Smooth muscle cell (in vitro differentiated cells): Measurements from ENCODE around the gene ATP11C. TPM values are rescaled to one million over a fixed set of nuclear protein-coding genes. Genes with fewer than 3 reads are reported as not detected.
A peak's percentile ranks its signal among the peaks of the same experiment; 100 is the strongest.

Experiments used
- DNase-seq: peaks from one replicate; lab custom pipeline; 2025; ENCODE audit not compliant: unreplicated experiment; lab: John Stamatoyannopoulos, UW
- H2AFZ ChIP-seq: fragments of 200-600 bp; sonication (generic); 2 replicates; pipeline ENCODE4 v1.6.0; 2016; ENCODE audit warnings: antibody characterized with exemption, low read depth, mild to moderate bottlenecking
- H3F3A ChIP-seq: fragments of 200-600 bp; sonication (generic); 2 replicates; pipeline ENCODE4 v1.6.0; 2017; ENCODE audit warnings: antibody characterized with exemption, low read depth
- H3K27ac ChIP-seq: fragments of 200-600 bp; sonication (generic); 2 replicates; pipeline ENCODE4 v1.5.1; 2016; ENCODE audit warnings: low read depth, mild to moderate bottlenecking
- H3K27me3 ChIP-seq: fragments of 200-600 bp; sonication (generic); 2 replicates; pipeline ENCODE4 v1.6.1; 2016; ENCODE audit warnings: low read depth, mild to moderate bottlenecking
- H3K36me3 ChIP-seq: fragments of 200-600 bp; sonication (generic); 2 replicates; pipeline ENCODE4 v1.5.1; 2016; ENCODE audit warnings: low read depth
- H3K4me1 ChIP-seq: fragments of 200-600 bp; sonication (generic); 2 replicates; pipeline ENCODE4 v1.5.1; 2016; ENCODE audit warnings: low read depth
- H3K4me2 ChIP-seq: fragments of 200-600 bp; sonication (generic); 2 replicates; pipeline ENCODE4 v1.6.0; 2016; ENCODE audit warnings: mild to moderate bottlenecking
- H3K4me3 ChIP-seq: fragments of 200-600 bp; sonication (generic); 2 replicates; pipeline ENCODE4 v1.5.1; 2016; ENCODE audit warnings: mild to moderate bottlenecking
- H3K79me2 ChIP-seq: fragments of 200-600 bp; sonication (generic); 2 replicates; pipeline ENCODE4 v1.6.0; 2016; ENCODE audit warnings: low read depth, mild to moderate bottlenecking
- H3K9ac ChIP-seq: fragments of 200-600 bp; sonication (generic); 2 replicates; pipeline ENCODE4 v1.6.0; 2016; ENCODE audit warnings: low read depth
- H3K9me3 ChIP-seq: fragments of 200-600 bp; sonication (generic); replicated peaks from 2 replicates; pipeline ENCODE4 v1.5.1; 2016; ENCODE audit warnings: low read depth
- H4K20me1 ChIP-seq: fragments of 200-600 bp; sonication (generic); 2 replicates; pipeline ENCODE4 v1.6.0; 2016; ENCODE audit warnings: low read depth
- CTCF ChIP-seq: fragments of 200-600 bp; sonication (generic); IDR thresholded peaks from 2 replicates; pipeline ENCODE4 v1.5.1; 2017; ENCODE audit warnings: borderline replicate concordance, mild to moderate bottlenecking, antibody characterized with exemption; ENCODE audit not compliant: insufficient read depth, poor library complexity, severe bottlenecking
- WGBS: methylation state at CpG from one replicate; pipeline ENCODE4 v1.1.7; 2016; ENCODE audit warnings: low lambda C conversion rate; 5-methylcytosine and 5-hydroxymethylcytosine counted together
- polyA plus RNA-seq: library from polyadenylated mRNA; unstranded; fragments of >200 nt; fragmentation: Nextera tagmentation; extraction: Ambion mirVana; gene quantifications from 2 replicates; pipeline ENCODE4 v1.2.1, GENCODE V29; 2016
- total RNA-seq: library from RNA; depleted of rRNA; stranded (reverse); fragments of >200 nt; gene quantifications from 2 replicates; pipeline ENCODE4 v1.2.3, GENCODE V29; 2014

ATP11C gene
- total and polyA plus RNA-seq, 2 experiments from 2014 or later: 3.2 to 17.1 TPM

DNA sequence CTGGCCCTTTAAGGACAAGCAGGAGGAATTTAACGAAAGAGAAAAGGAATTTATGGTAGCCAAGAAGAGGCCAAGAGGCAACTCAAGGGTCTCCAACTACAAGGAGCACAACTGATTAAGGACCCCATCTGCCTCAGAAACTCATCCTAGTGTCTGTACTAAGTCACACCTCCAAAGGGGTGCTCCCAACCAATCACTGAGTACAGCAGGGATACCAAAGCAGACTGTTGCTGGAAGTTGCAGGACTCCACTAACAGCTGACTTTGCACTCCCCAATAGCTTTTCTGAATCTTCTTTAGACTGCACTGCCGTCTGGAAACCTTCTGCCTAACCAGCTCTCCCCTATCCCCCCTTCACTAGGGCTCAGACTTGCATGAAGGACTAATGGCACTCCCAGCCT is 50.6 kb downstream of the ATP11C start:
- Histone ChIP-seq H3K4me1 (no peaks in the 10 kb centered on the region), H3K27ac (no peak overlapping the region), H4K20me1 (no peaks in the 10 kb centered on the region), H3K4me3 (no peak overlapping the region), H3K79me2 (no peaks in the 10 kb centered on the region), H3F3A (no peaks in the 10 kb centered on the region), H3K9ac (no peak overlapping the region), H3K27me3 (no peaks in the 10 kb centered on the region), H3K36me3 (no peaks in the 10 kb centered on the region), H2AFZ (no peak overlapping the region), H3K9me3 (no peaks in the 10 kb centered on the region), H3K4me2 (no peak overlapping the region)
- WGBS: 26% methylated on average over 2 of the region's 2 CpGs
- no peak for DNase-seq
- no peak for TF ChIP-seq CTCF

- Histone ChIP-seq H3K4me1 (no peaks in the 10 kb centered on the region), H3K36me3 (no peaks in the 10 kb centered on the region), H3K79me2 (no peaks in the 10 kb centered on the region), H3K4me3 (no peak overlapping the region), H3K27me3 (no peaks in the 10 kb centered on the region), H3K9ac (no peak overlapping the region), H3K9me3 (no peaks in the 10 kb centered on the region), H3K27ac (no peak overlapping the region), H3K4me2 (peak overlapping the region; percentile 24), H3F3A (no peaks in the 10 kb centered on the region), H4K20me1 (no peaks in the 10 kb centered on the region), H2AFZ (no peak overlapping the region)
- DNase-seq: no peak
- TF ChIP-seq CTCF: no peak
- WGBS: 70% methylated on average over 1 of the region's 1 CpG
Measured at GRCh38 chrX:139881572-139881971, 51.3 kb downstream of the ATP11C start.

DNA sequence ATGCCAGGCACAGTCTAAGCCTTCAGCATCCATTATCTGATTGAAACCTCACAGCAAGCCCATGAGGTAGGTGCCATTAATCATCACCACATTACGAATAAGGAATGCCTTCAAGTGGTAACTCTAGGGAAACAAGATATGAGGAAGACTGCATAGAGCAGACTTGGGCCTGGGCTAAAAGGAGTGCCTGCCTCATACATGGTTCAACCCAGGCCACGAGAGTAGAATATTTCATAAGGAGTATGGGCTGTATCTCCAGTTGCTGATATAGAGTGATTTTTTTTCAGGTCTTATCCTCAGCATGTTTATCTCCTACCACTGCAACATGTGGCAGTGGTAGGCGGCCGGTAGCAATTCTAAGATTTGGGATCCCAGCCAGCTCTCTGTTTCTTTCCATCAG is 51.7 kb downstream of the ATP11C start:
- H3K9me3 ChIP-seq: no peaks in the 10 kb centered on the region
- H3K27ac ChIP-seq: no peak overlapping the region
- H3K4me3 ChIP-seq: no peak overlapping the region
- no peak overlapping the region for H2AFZ ChIP-seq
- 34% methylated on average over 4 of the region's 4 CpGs for WGBS
- no peak overlapping the region for H3K9ac ChIP-seq
- TF ChIP-seq CTCF: no peak
- H4K20me1 ChIP-seq: no peaks in the 10 kb centered on the region
- no peak for DNase-seq
- no peaks in the 10 kb centered on the region for H3K27me3 ChIP-seq
- H3K79me2 ChIP-seq: no peaks in the 10 kb centered on the region
- no peaks in the 10 kb centered on the region for H3K36me3 ChIP-seq
- no peaks in the 10 kb centered on the region for H3F3A ChIP-seq
- no peaks in the 10 kb centered on the region for H3K4me1 ChIP-seq
- H3K4me2 ChIP-seq: peak overlapping the region; percentile 24

- H3K9ac ChIP-seq: no peak overlapping the region
Measured at GRCh38 chrX:139877710-139878414, 55.0 kb downstream of the ATP11C start.

More at GRCh38 chrX:139877710-139878414, 55.0 kb downstream of the ATP11C start:
- H4K20me1 ChIP-seq: no peaks in the 10 kb centered on the region
- no peak for DNase-seq
- H3K27me3 ChIP-seq: no peaks in the 10 kb centered on the region
- H2AFZ ChIP-seq: no peak overlapping the region
- no peak overlapping the region for H3K27ac ChIP-seq
- H3K4me1 ChIP-seq: no peaks in the 10 kb centered on the region
- H3K9me3 ChIP-seq: no peaks in the 10 kb centered on the region
- WGBS: 67% methylated on average over 11 of the region's 11 CpGs
- no peak for TF ChIP-seq CTCF
- no peaks in the 10 kb centered on the region for H3K79me2 ChIP-seq
- H3K4me2 ChIP-seq: no peak overlapping the region
- H3F3A ChIP-seq: no peaks in the 10 kb centered on the region
- no peak overlapping the region for H3K4me3 ChIP-seq
- no peaks in the 10 kb centered on the region for H3K36me3 ChIP-seq
